Spleen (tissue), 11 donors: ENCODE data around the gene PDE8B. TPM values are rescaled to one million over a fixed set of nuclear protein-coding genes. Genes with fewer than 3 reads are reported as not detected.

Source experiments
- DNase-seq: peaks from one replicate; pipeline ENCODE4 v3.0.0-alpha.2; 2020
- H3K27ac ChIP-seq, 8 donors: fragments of 200-600 bp; sonication (generic) in 7 of 8; 1 replicate in 4 of 8; 2 replicates in 4 of 8; pipeline versions ENCODE4 v1.5.0 to v1.8.0; 2016 to 2021; ENCODE audit warnings: inconsistent platforms in 4 of 8, mild to moderate bottlenecking in 4 of 8, moderate library complexity in 1 of 8
- H3K27me3 ChIP-seq, 7 donors: fragments of 200-600 bp; sonication (generic) in 6 of 7; replicated peaks in 1 of 7; 1 replicate in 4 of 7; 2 replicates in 3 of 7; pipeline versions ENCODE4 v1.5.0 to v1.8.0; 2016 to 2021; ENCODE audit warnings: inconsistent platforms in 3 of 7, mild to moderate bottlenecking in 1 of 7
- H3K36me3 ChIP-seq, 6 donors: fragments of 200-600 bp; sonication (generic) in 5 of 6; 1 replicate in 4 of 6; 2 replicates in 2 of 6; pipeline versions ENCODE4 v1.5.0 to v1.8.0; 2016 to 2021; ENCODE audit warnings: inconsistent platforms in 2 of 6
- H3K4me1 ChIP-seq, 6 donors: fragments of 200-600 bp; sonication (generic) in 5 of 6; 1 replicate in 3 of 6; 2 replicates in 3 of 6; pipeline versions ENCODE4 v1.5.0 to v1.8.0; 2016 to 2021; ENCODE audit warnings: inconsistent platforms in 3 of 6
- H3K4me3 ChIP-seq, 8 donors: fragments of 200-600 bp; sonication (generic) in 7 of 8; 1 replicate in 4 of 8; 2 replicates in 4 of 8; pipeline versions ENCODE4 v1.5.0 to v1.8.0; 2016 to 2021; ENCODE audit warnings: inconsistent platforms in 4 of 8, mild to moderate bottlenecking in 4 of 8, moderate library complexity in 2 of 8
- H3K9me3 ChIP-seq, 8 donors: fragments of 200-600 bp; sonication (generic) in 7 of 8; 1 replicate in 4 of 8; 2 replicates in 4 of 8; pipeline versions ENCODE4 v1.5.0 to v1.8.0; 2016 to 2021; ENCODE audit warnings: inconsistent platforms in 4 of 8
- CTCF ChIP-seq, 11 experiments: fragments of 200-600 bp in 7 of 11; fragments of 450-650 bp in 4 of 11; sonication (generic) in 4 of 11; IDR thresholded peaks in 8 of 11; conservative IDR thresholded peaks in 3 of 11; 1 replicate in 7 of 11; 2 replicates in 4 of 11; pipeline versions ENCODE4 v1.4.0 to v1.8.0; 2016 to 2021; ENCODE audit warnings: antibody characterized with exemption in 11 of 11, inconsistent platforms in 4 of 11, mild to moderate bottlenecking in 1 of 11
- POLR2A ChIP-seq, 3 donors: fragments of 450-650 bp; IDR thresholded peaks; one replicate each; pipeline ENCODE4 v1.5.1; 2017; ENCODE audit warnings: antibody characterized with exemption in 3 of 3, mild to moderate bottlenecking in 1 of 3
- POLR2AphosphoS5 ChIP-seq, 3 donors: sonication (generic); formaldehyde crosslinking; IDR thresholded peaks; one replicate each; pipeline ENCODE4 v1.5.1; 2017; ENCODE audit warnings: antibody characterized with exemption in 3 of 3
- WGBS, 5 donors: extraction: QIAGEN DNeasy Blood & Tissue Kit in 3 of 5; methylation state at CpG; one replicate each; pipeline versions ENCODE4 v1.1.5 to v1.1.7; 2013 to 2018; 5-methylcytosine and 5-hydroxymethylcytosine counted together
- intact Hi-C: fragments of 100-400 bp; cut with DNase I; formaldehyde crosslinking; loops from one replicate; pipeline ENCODE4 v1.15.0; 2023; ENCODE audit warnings: low total_unique reads
- polyA plus RNA-seq, 3 donors: library from polyadenylated mRNA; stranded (reverse); fragments of 200-250 nt; gene quantifications; one replicate each; pipeline ENCODE4 v1.2.1, GENCODE V29; 2013
- total RNA-seq, 7 donors: library from RNA; depleted of rRNA in 3 of 7; stranded (reverse); fragments of >200 nt in 3 of 7; fragmentation: NEBNext Ultra II Directional in 4 of 7; extraction: Animal tissue kit (Norgen Biotek cat#: 25700) in 4 of 7; gene quantifications; one replicate each; pipeline versions ENCODE4 v1.1.0 to v1.2.1, GENCODE V29; 2016 to 2021
- donor health status: healthy with polysubstance abuse.
- donor health status: DM: no; HTN: no; CAD: no; lungs with moderate emphysema.
- donor health status: DM: no; HTN: no; CAD: no.
- donor health status: Bipolar disorder and iron deficiency.
- donor health status: healthy.
- donor health status: DM: no; HTN: no; CAD: no.
- donor health status: DM: yes; HTN: yes; CAD: no.

Gene PDE8B
- total and polyA plus RNA-seq, 10 donors, result 0.18 to 1.9 (median 0.85) TPM

GRCh38 chr5:77218263-77218662 lies 7.8 kb downstream of the PDE8B start:
- Histone ChIP-seq H3K27ac (no peak overlapping the region), H3K9me3 (no peaks in the 10 kb centered on the region), H3K4me1 (no peaks in the 10 kb centered on the region), H3K36me3 (no peaks in the 10 kb centered on the region), H3K27me3 (peaks cover 0 to 71% (median 16%) of the 10 kb centered on the region in 7 donors), H3K4me3 (no peak overlapping the region)
- WGBS, 5 donors, result 59 to 79% (median 74%) methylated on average over 4 of the region's 4 CpGs
- TF ChIP-seq POLR2AphosphoS5 (IDR thresholded peaks at IDR 0.05), result no peak
- no peak for TF ChIP-seq POLR2A (IDR thresholded peaks at IDR 0.05)
- no peak for TF ChIP-seq CTCF (IDR thresholded peaks at IDR 0.05 in 8 of 11, conservative IDR thresholded peaks at IDR 0.05 in 3 of 11)
- intact Hi-C loops, result no loop called here
- DNase-seq, result no peak

GRCh38 chr5:77221115-77221514 lies 10.6 kb downstream of the PDE8B start:
- no peak overlapping the region for H3K27ac ChIP-seq
- WGBS, 5 donors, result 90 to 96% (median 93%) methylated on average over 3 of the region's 3 CpGs
- no peak for DNase-seq
- peaks cover 0 to 46% (median 0%) of the 10 kb centered on the region in 7 donors for H3K27me3 ChIP-seq
- H3K4me1 ChIP-seq, result no peaks in the 10 kb centered on the region
- H3K9me3 ChIP-seq, result no peaks in the 10 kb centered on the region
- no peaks in the 10 kb centered on the region for H3K36me3 ChIP-seq
- H3K4me3 ChIP-seq, result no peak overlapping the region
- intact Hi-C loops, result no loop called here
- no peak for TF ChIP-seq POLR2AphosphoS5 (IDR thresholded peaks at IDR 0.05)
- TF ChIP-seq POLR2A (IDR thresholded peaks at IDR 0.05), result no peak
- TF ChIP-seq CTCF (IDR thresholded peaks at IDR 0.05 in 8 of 11, conservative IDR thresholded peaks at IDR 0.05 in 3 of 11), result no peak

GRCh38 chr5:77222722-77223121 lies 12.2 kb downstream of the PDE8B start:
- H3K9me3 ChIP-seq, result no peaks in the 10 kb centered on the region
- 91 to 100% (median 96%) methylated on average over 1 of the region's 1 CpG for WGBS, 5 donors
- intact Hi-C loops, result no loop called here
- peaks cover 0 to 33% (median 0%) of the 10 kb centered on the region in 7 donors for H3K27me3 ChIP-seq
- no peaks in the 10 kb centered on the region for H3K4me1 ChIP-seq
- TF ChIP-seq POLR2A (IDR thresholded peaks at IDR 0.05), result no peak
- no peak for TF ChIP-seq CTCF (IDR thresholded peaks at IDR 0.05 in 8 of 11, conservative IDR thresholded peaks at IDR 0.05 in 3 of 11)
- TF ChIP-seq POLR2AphosphoS5 (IDR thresholded peaks at IDR 0.05), result no peak
- no peaks in the 10 kb centered on the region for H3K36me3 ChIP-seq
- no peak for DNase-seq
- no peak overlapping the region for H3K4me3 ChIP-seq
- H3K27ac ChIP-seq, result no peak overlapping the region

- intact Hi-C loops, result no loop called here
- no peaks in the 10 kb centered on the region for H3K9me3 ChIP-seq
- no peak overlapping the region for H3K4me3 ChIP-seq
- 89 to 94% (median 91%) methylated on average over 4 of the region's 4 CpGs for WGBS, 5 donors
- no peaks in the 10 kb centered on the region for H3K4me1 ChIP-seq
- no peak overlapping the region for H3K27ac ChIP-seq
- no peak for TF ChIP-seq CTCF (IDR thresholded peaks at IDR 0.05 in 8 of 11, conservative IDR thresholded peaks at IDR 0.05 in 3 of 11)
- TF ChIP-seq POLR2AphosphoS5 (IDR thresholded peaks at IDR 0.05), result no peak
- no peak for TF ChIP-seq POLR2A (IDR thresholded peaks at IDR 0.05)
- H3K36me3 ChIP-seq, result no peaks in the 10 kb centered on the region
- peaks cover 0 to 30% (median 0%) of the 10 kb centered on the region in 7 donors for H3K27me3 ChIP-seq
- no peak for DNase-seq
Observed at GRCh38 chr5:77223653-77224052, 13.2 kb downstream of the PDE8B start.
